ENCODE results near the gene POU2F3. TPM values are rescaled to one million over a fixed set of nuclear protein-coding genes. Genes with fewer than 3 reads are reported as not detected.
"Not testable (repeated sequence)": the region's sequence is repeated elsewhere in the genome, so short reads cannot be mapped to it uniquely, and the experiment has no call there.

Gene POU2F3
- total and polyA plus RNA-seq, 7 experiments from 2014 or later, result 0.24 TPM; not detected in 6

DNA sequence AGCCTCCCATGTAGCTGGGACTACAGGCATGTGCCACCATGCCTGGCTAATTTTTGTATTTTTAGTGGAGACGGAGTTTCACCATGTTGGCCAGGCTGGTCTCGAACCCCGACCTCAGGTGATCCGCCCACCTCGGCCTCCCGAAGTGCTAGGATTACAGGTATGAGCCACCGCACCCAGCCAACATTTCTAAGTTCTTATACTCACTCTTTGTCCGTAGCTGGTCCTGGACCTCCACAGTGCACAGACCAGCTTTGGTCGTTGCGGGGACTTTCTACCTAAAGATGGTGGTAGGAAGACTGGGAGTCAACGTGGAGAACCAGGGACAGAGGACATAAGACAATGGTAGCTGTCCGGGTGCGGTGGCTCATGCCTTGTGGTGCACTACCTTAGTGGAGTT is 13.4 kb downstream of the POU2F3 start:
- POLR2A ChIA-PET, CTCF ChIA-PET: not testable (repeated sequence)

GRCh38 chr11:120254788-120255518 is 15.0 kb downstream of the POU2F3 start:
- Mint-ChIP-seq H3K36me3 (no peaks in the 10 kb centered on the region), H3K27me3 (peaks cover 52 to 89% (median 59%) of the 10 kb centered on the region in 5 donors), H3K27ac (no peak overlapping the region), H3K9me3 (peaks cover 0 to 1% (median 0%) of the 10 kb centered on the region in 11 donors), H3K4me3 (no peak overlapping the region), H3K4me1 (peaks cover 0 to 9% (median 0%) of the 10 kb centered on the region in 7 donors)
- CTCF ChIA-PET, result no interaction called here
- no peaks in the 10 kb centered on the region for H3K36me3 ChIP-seq (ENCODE audit: control insufficient read depth in 2 of 3, insufficient read depth in 3 of 3, low read length in 3 of 3)
- no peak overlapping the region for H3K4me3 ChIP-seq (ENCODE audit: low read length)
- DNase-seq (no peak), ATAC-seq (no peak)
- intact Hi-C loops (cut with micrococcal nuclease), result no loop called here
- no peak overlapping the region for H3K27ac ChIP-seq (ENCODE audit: low read depth, low read length)
- H3K4me1 ChIP-seq (ENCODE audit: control insufficient read depth in 2 of 2, insufficient read depth in 2 of 2, low read length in 2 of 2), result no peaks in the 10 kb centered on the region
- no peaks in the 10 kb centered on the region for H3K9me3 ChIP-seq (ENCODE audit: control insufficient read depth in 2 of 3, low read length in 3 of 3)
- POLR2A ChIA-PET, result no interaction called here
- no peaks in the 10 kb centered on the region for H3K27me3 ChIP-seq (ENCODE audit: control insufficient read depth in 2 of 2, insufficient read depth in 2 of 2, low read length in 2 of 2)

More for the DNA sequence above, 13.4 kb downstream of the POU2F3 start:
- H3K36me3 ChIP-seq (ENCODE audit: control insufficient read depth in 2 of 3, insufficient read depth in 3 of 3, low read length in 3 of 3); H3K4me1 ChIP-seq (ENCODE audit: control insufficient read depth in 2 of 2, insufficient read depth in 2 of 2, low read length in 2 of 2); intact Hi-C loops (cut with micrococcal nuclease); H3K4me3 ChIP-seq (ENCODE audit: low read length); H3K9me3 Mint-ChIP-seq; H3K27ac ChIP-seq (ENCODE audit: low read depth, low read length); H3K27me3 ChIP-seq (ENCODE audit: control insufficient read depth in 2 of 2, insufficient read depth in 2 of 2, low read length in 2 of 2); H3K27ac Mint-ChIP-seq; H3K36me3 Mint-ChIP-seq; H3K4me3 Mint-ChIP-seq; H3K9me3 ChIP-seq (ENCODE audit: control insufficient read depth in 2 of 3, low read length in 3 of 3); DNase-seq; ATAC-seq: not testable (repeated sequence)
- Mint-ChIP-seq H3K4me1 (peaks cover 0 to 24% (median 0%) of the 10 kb centered on the region in 7 donors), H3K27me3 (peaks cover 55 to 81% (median 63%) of the 10 kb centered on the region in 5 donors)

DNA sequence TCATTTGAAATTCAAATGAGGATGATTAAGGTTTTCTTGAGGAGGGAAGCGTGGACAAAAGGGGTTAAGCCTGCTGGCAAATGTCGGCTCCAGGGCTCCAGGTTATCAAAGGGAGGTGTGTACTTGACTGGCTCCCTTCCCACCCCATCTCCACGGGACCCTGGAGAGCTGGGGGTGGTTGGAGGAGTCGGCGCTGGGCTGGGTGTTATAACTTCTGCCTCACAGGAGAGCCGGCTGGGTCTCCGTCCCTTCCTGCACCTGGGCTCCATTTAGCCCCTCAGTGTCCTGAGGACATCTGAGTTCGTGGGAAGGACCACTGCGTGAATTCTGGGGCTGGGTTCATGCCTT is 15.6 kb downstream of the POU2F3 start:
- ATAC-seq, result no peak
- Mint-ChIP-seq H3K36me3 (no peaks in the 10 kb centered on the region), H3K27ac (no peak overlapping the region), H3K27me3 (peaks cover 48 to 87% (median 57%) of the 10 kb centered on the region in 5 donors), H3K4me3 (no peak overlapping the region), H3K9me3 (peaks cover 0 to 1% (median 0%) of the 10 kb centered on the region in 11 donors), H3K4me1 (peaks cover 0 to 5% (median 0%) of the 10 kb centered on the region in 7 donors)
- no peak overlapping the region for H3K27ac ChIP-seq (ENCODE audit: low read depth, low read length)
- no peaks in the 10 kb centered on the region for H3K36me3 ChIP-seq (ENCODE audit: control insufficient read depth in 2 of 3, insufficient read depth in 3 of 3, low read length in 3 of 3)
- intact Hi-C loops (cut with micrococcal nuclease), result no loop called here
- ChIA-PET POLR2A (no interaction called here), CTCF (no interaction called here)
- H3K4me1 ChIP-seq (ENCODE audit: control insufficient read depth in 2 of 2, insufficient read depth in 2 of 2, low read length in 2 of 2), result no peaks in the 10 kb centered on the region
- no peak overlapping the region for H3K4me3 ChIP-seq (ENCODE audit: low read length)
- H3K27me3 ChIP-seq (ENCODE audit: control insufficient read depth in 2 of 2, insufficient read depth in 2 of 2, low read length in 2 of 2), result no peaks in the 10 kb centered on the region
- DNase-seq, result no peak
- no peaks in the 10 kb centered on the region for H3K9me3 ChIP-seq (ENCODE audit: control insufficient read depth in 2 of 3, low read length in 3 of 3)

DNA sequence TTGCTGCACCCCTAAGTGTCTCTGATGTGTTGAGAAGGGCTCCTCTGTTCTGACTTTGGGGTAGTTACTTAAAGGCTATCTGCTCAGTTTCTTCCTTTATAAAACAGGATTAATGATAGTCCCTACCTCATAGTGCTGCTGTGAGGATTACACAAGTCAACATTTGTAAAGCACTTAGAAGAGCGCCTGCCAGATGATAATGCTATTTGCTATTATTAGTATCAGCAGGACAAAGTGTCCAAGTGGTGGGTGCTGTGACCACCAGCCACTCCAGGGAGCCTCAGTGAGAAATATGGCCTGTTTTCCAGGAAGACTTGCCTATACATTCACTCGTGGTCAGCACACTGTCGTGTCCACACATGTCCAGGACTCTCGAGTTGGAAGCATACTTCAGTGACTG is 16.2 kb downstream of the POU2F3 start:
- H3K27ac Mint-ChIP-seq, result no peak overlapping the region
- no peak overlapping the region for H3K4me3 ChIP-seq (ENCODE audit: low read length)
- no peak overlapping the region for H3K27ac ChIP-seq (ENCODE audit: low read depth, low read length)
- ChIA-PET CTCF (no interaction called here), POLR2A (no interaction called here)
- no peaks in the 10 kb centered on the region for H3K36me3 Mint-ChIP-seq
- H3K27me3 ChIP-seq (ENCODE audit: control insufficient read depth in 2 of 2, insufficient read depth in 2 of 2, low read length in 2 of 2), result no peaks in the 10 kb centered on the region
- DNase-seq (no peak), ATAC-seq (no peak)
- no peaks in the 10 kb centered on the region for H3K36me3 ChIP-seq (ENCODE audit: control insufficient read depth in 2 of 3, insufficient read depth in 3 of 3, low read length in 3 of 3)
- no peak overlapping the region for H3K4me3 Mint-ChIP-seq
- peaks cover 0 to 5% (median 0%) of the 10 kb centered on the region in 7 donors for H3K4me1 Mint-ChIP-seq
- peaks cover 49 to 90% (median 61%) of the 10 kb centered on the region in 5 donors for H3K27me3 Mint-ChIP-seq
- peaks cover 0 to 1% (median 0%) of the 10 kb centered on the region in 11 donors for H3K9me3 Mint-ChIP-seq
- intact Hi-C loops (cut with micrococcal nuclease), result no loop called here
- H3K4me1 ChIP-seq (ENCODE audit: control insufficient read depth in 2 of 2, insufficient read depth in 2 of 2, low read length in 2 of 2), result no peaks in the 10 kb centered on the region
- H3K9me3 ChIP-seq (ENCODE audit: control insufficient read depth in 2 of 3, low read length in 3 of 3), result no peaks in the 10 kb centered on the region

- Histone ChIP-seq H3K4me3 (ENCODE audit: low read length) (no peak overlapping the region), H3K4me1 (ENCODE audit: control insufficient read depth in 2 of 2, insufficient read depth in 2 of 2, low read length in 2 of 2) (no peaks in the 10 kb centered on the region), H3K9me3 (ENCODE audit: control insufficient read depth in 2 of 3, low read length in 3 of 3) (no peaks in the 10 kb centered on the region), H3K36me3 (ENCODE audit: control insufficient read depth in 2 of 3, insufficient read depth in 3 of 3, low read length in 3 of 3) (no peaks in the 10 kb centered on the region), H3K27me3 (ENCODE audit: control insufficient read depth in 2 of 2, insufficient read depth in 2 of 2, low read length in 2 of 2) (no peaks in the 10 kb centered on the region), H3K27ac (ENCODE audit: low read depth, low read length) (no peak overlapping the region)
- DNase-seq (no peak), ATAC-seq (no peak)
- Mint-ChIP-seq H3K9me3 (peaks cover 0 to 1% (median 0%) of the 10 kb centered on the region in 11 donors), H3K36me3 (no peaks in the 10 kb centered on the region), H3K4me1 (peaks cover 0 to 5% (median 0%) of the 10 kb centered on the region in 7 donors), H3K27me3 (peaks cover 49 to 92% (median 64%) of the 10 kb centered on the region in 5 donors), H3K4me3 (no peak overlapping the region), H3K27ac (no peak overlapping the region)
- intact Hi-C loops (cut with micrococcal nuclease), result no loop called here
- CTCF ChIA-PET, result no interaction called here
- POLR2A ChIA-PET, result no interaction called here
Observed at GRCh38 chr11:120256779-120257178, 16.8 kb downstream of the POU2F3 start.

DNA sequence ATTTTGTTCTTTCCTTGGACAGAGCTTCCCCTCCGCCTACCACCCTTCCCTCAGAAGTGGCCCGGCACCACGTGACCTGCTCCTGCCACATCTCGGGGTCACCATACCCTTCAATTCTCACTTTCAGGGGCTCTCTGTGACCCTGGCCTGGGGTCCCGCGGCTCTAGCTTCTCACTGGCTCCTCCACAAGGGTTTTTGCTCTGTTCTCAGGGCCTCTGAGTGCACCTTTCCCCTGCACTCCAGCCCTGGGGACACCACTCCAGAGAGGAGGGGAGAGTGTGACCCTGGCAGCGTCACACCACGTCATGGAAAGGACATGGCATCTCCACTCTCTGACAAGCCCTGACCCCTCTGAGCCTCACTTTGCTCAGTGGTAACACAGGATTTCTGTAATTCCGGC is 17.4 kb downstream of the POU2F3 start:
- CTCF ChIA-PET, result no interaction called here
- Histone ChIP-seq H3K36me3 (ENCODE audit: control insufficient read depth in 2 of 3, insufficient read depth in 3 of 3, low read length in 3 of 3) (no peaks in the 10 kb centered on the region), H3K4me1 (ENCODE audit: control insufficient read depth in 2 of 2, insufficient read depth in 2 of 2, low read length in 2 of 2) (no peaks in the 10 kb centered on the region), H3K27ac (ENCODE audit: low read depth, low read length) (no peak overlapping the region), H3K4me3 (ENCODE audit: low read length) (no peak overlapping the region), H3K27me3 (ENCODE audit: control insufficient read depth in 2 of 2, insufficient read depth in 2 of 2, low read length in 2 of 2) (no peaks in the 10 kb centered on the region), H3K9me3 (ENCODE audit: control insufficient read depth in 2 of 3, low read length in 3 of 3) (no peaks in the 10 kb centered on the region)
- POLR2A ChIA-PET, result no interaction called here
- Mint-ChIP-seq H3K27ac (peak overlapping the region in 1 of 9 donors; percentile 17), H3K36me3 (no peaks in the 10 kb centered on the region), H3K9me3 (peaks cover 0 to 1% (median 0%) of the 10 kb centered on the region in 11 donors), H3K27me3 (peaks cover 49 to 88% (median 62%) of the 10 kb centered on the region in 5 donors), H3K4me1 (peaks cover 0 to 5% (median 0%) of the 10 kb centered on the region in 7 donors), H3K4me3 (no peak overlapping the region)
- ATAC-seq (no peak), DNase-seq (no peak)
- intact Hi-C loops (cut with micrococcal nuclease), result no loop called here

DNA sequence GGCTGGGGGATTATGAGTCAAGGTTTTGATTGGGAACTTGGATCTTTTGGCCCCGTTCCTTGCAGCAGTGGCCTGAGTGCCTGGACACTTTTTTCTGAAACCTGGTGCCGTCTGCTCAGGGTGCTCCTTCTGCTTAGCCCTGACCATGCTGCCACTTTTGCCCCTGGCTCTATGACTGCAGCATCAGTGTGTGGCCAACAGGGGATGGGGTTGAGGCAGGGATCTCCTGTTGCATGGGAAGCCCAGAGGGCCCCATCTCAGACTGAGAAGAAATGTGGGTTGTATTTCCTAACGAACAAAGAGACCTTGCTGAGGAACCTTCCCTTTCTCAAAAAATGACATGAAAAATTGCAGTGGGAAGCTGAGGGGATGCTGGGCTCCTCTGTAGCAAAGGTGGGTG is 18.7 kb downstream of the POU2F3 start:
- ChIA-PET POLR2A (no interaction called here), CTCF (no interaction called here)
- no peaks in the 10 kb centered on the region for H3K9me3 ChIP-seq (ENCODE audit: control insufficient read depth in 2 of 3, low read length in 3 of 3)
- H3K27ac ChIP-seq (ENCODE audit: low read depth, low read length), result no peak overlapping the region
- H3K36me3 Mint-ChIP-seq, result no peaks in the 10 kb centered on the region
- H3K4me1 Mint-ChIP-seq, result peaks cover 0 to 5% (median 0%) of the 10 kb centered on the region in 7 donors
- no peaks in the 10 kb centered on the region for H3K4me1 ChIP-seq (ENCODE audit: control insufficient read depth in 2 of 2, insufficient read depth in 2 of 2, low read length in 2 of 2)
- no peak for DNase-seq
- H3K4me3 ChIP-seq (ENCODE audit: low read length), result no peak overlapping the region
- H3K4me3 Mint-ChIP-seq, result no peak overlapping the region
- H3K36me3 ChIP-seq (ENCODE audit: control insufficient read depth in 2 of 3, insufficient read depth in 3 of 3, low read length in 3 of 3), result no peaks in the 10 kb centered on the region
- H3K9me3 Mint-ChIP-seq, result peaks cover 0 to 1% (median 0%) of the 10 kb centered on the region in 11 donors
- no peaks in the 10 kb centered on the region for H3K27me3 ChIP-seq (ENCODE audit: control insufficient read depth in 2 of 2, insufficient read depth in 2 of 2, low read length in 2 of 2)
- intact Hi-C loops (cut with micrococcal nuclease), result no loop called here
- ATAC-seq, result no peak
- no peak overlapping the region for H3K27ac Mint-ChIP-seq
- H3K27me3 Mint-ChIP-seq, result peaks cover 48 to 83% (median 58%) of the 10 kb centered on the region in 5 donors
